ENCODE measurements around the gene LUZP2.

- TF ChIP-seq, protein P1, sequence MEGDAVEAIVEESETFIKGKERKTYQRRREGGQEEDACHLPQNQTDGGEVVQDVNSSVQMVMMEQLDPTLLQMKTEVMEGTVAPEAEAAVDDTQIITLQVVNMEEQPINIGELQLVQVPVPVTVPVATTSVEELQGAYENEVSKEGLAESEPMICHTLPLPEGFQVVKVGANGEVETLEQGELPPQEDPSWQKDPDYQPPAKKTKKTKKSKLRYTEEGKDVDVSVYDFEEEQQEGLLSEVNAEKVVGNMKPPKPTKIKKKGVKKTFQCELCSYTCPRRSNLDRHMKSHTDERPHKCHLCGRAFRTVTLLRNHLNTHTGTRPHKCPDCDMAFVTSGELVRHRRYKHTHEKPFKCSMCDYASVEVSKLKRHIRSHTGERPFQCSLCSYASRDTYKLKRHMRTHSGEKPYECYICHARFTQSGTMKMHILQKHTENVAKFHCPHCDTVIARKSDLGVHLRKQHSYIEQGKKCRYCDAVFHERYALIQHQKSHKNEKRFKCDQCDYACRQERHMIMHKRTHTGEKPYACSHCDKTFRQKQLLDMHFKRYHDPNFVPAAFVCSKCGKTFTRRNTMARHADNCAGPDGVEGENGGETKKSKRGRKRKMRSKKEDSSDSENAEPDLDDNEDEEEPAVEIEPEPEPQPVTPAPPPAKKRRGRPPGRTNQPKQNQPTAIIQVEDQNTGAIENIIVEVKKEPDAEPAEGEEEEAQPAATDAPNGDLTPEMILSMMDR (IDR thresholded peaks at IDR 0.05 in 8 of 11, conservative IDR thresholded peaks at IDR 0.05 in 3 of 11) = no peak
- no peak for TF ChIP-seq POLR2A (IDR thresholded peaks at IDR 0.05)
Observed at GRCh38 chr11:24489477-24489876, 7.4 kb upstream of the LUZP2 start.
